Liver (tissue), 9 donors: ENCODE data around the gene ALDH1A2. TPM values are rescaled to one million over a fixed set of nuclear protein-coding genes. Genes with fewer than 3 reads are reported as not detected.

Experiments used
- DNase-seq: peaks from one replicate; pipeline ENCODE4 v3.0.0-alpha.2; 2017; ENCODE audit warnings: low spot score
- H3K27ac ChIP-seq, 2 donors: one replicate each; pipeline ENCODE4 v1.7.0; 2013; ENCODE audit warnings: inconsistent platforms in 2 of 2, low read length in 2 of 2, control low read depth in 1 of 2, low read depth in 1 of 2, mild to moderate bottlenecking in 1 of 2
- H3K27me3 ChIP-seq, 4 donors: one replicate each; pipeline versions ENCODE4 v1.6.1 to v1.7.0; 2013; ENCODE audit warnings: low read length in 3 of 4, inconsistent platforms in 1 of 4, mild to moderate bottlenecking in 1 of 4, moderate library complexity in 1 of 4; ENCODE audit not compliant: control insufficient read depth in 4 of 4, insufficient read depth in 4 of 4
- H3K36me3 ChIP-seq, 4 donors: one replicate each; pipeline versions ENCODE4 v1.6.1 to v1.7.0; 2013; ENCODE audit warnings: low read length in 3 of 4, mild to moderate bottlenecking in 3 of 4, low read depth in 1 of 4, moderate library complexity in 1 of 4; ENCODE audit not compliant: control insufficient read depth in 4 of 4, insufficient read depth in 3 of 4
- H3K4me1 ChIP-seq, 4 donors: one replicate each; pipeline versions ENCODE4 v1.6.1 to v1.7.0; 2013; ENCODE audit warnings: low read length in 3 of 4, mild to moderate bottlenecking in 3 of 4, moderate library complexity in 1 of 4; ENCODE audit not compliant: control insufficient read depth in 4 of 4, insufficient read depth in 4 of 4
- H3K4me3 ChIP-seq, 3 donors: one replicate each; pipeline versions ENCODE4 v1.6.1 to v1.7.0; 2013; ENCODE audit warnings: low read length in 3 of 3, control low read depth in 1 of 3, low read depth in 1 of 3, mild to moderate bottlenecking in 1 of 3
- H3K9ac ChIP-seq, 2 donors: one replicate each; pipeline ENCODE4 v1.7.0; 2013; ENCODE audit warnings: low read length in 2 of 2, mild to moderate bottlenecking in 2 of 2, moderate library complexity in 2 of 2, control low read depth in 1 of 2, low read depth in 1 of 2
- H3K9me3 ChIP-seq, 4 donors: one replicate each; pipeline versions ENCODE4 v1.6.1 to v1.7.0; 2013; ENCODE audit warnings: low read length in 3 of 4; ENCODE audit not compliant: control insufficient read depth in 4 of 4
- ATF3 ChIP-seq: IDR thresholded peaks from 2 replicates; pipeline ENCODE4 v1.6.1; 2016; ENCODE audit warnings: antibody characterized with exemption
- CTCF ChIP-seq: fragments of 150-350 bp; IDR thresholded peaks from 2 replicates; pipeline ENCODE4 v1.5.1; 2017; ENCODE audit warnings: improper control_type of control experiment, low read depth, low read length; ENCODE audit not compliant: missing input control
- FOXA1 ChIP-seq: IDR thresholded peaks from 2 replicates; pipeline ENCODE4 v1.6.1; 2016; ENCODE audit warnings: antibody characterized with exemption
- FOXA2 ChIP-seq: IDR thresholded peaks from 2 replicates; pipeline ENCODE4 v1.6.1; 2016; ENCODE audit warnings: antibody characterized with exemption
- HNF4A ChIP-seq, 2 donors: conservative IDR thresholded peaks; 2 replicates each; pipeline ENCODE4 v1.6.1; 2016; ENCODE audit warnings: antibody characterized with exemption in 2 of 2, mild to moderate bottlenecking in 2 of 2
- JUND ChIP-seq, 2 donors: IDR thresholded peaks; 2 replicates each; pipeline ENCODE4 v1.6.1; 2016; ENCODE audit warnings: antibody characterized with exemption in 2 of 2
- MAX ChIP-seq: IDR thresholded peaks from 2 replicates; pipeline ENCODE4 v1.6.1; 2016; ENCODE audit warnings: antibody characterized with exemption
- NR2F2 ChIP-seq: IDR thresholded peaks from 2 replicates; pipeline ENCODE4 v1.6.1; 2016; ENCODE audit warnings: antibody characterized with exemption
- RAD21 ChIP-seq, 2 donors: IDR thresholded peaks; 2 replicates each; pipeline ENCODE4 v1.6.1; 2016; ENCODE audit warnings: antibody characterized with exemption in 2 of 2, mild to moderate bottlenecking in 2 of 2
- REST ChIP-seq: IDR thresholded peaks from 2 replicates; pipeline ENCODE4 v1.6.1; 2016; ENCODE audit warnings: antibody characterized with exemption, mild to moderate bottlenecking
- RXRA ChIP-seq, 2 donors: IDR thresholded peaks; 2 replicates each; pipeline ENCODE4 v1.6.1; 2017 to 2018; ENCODE audit warnings: antibody characterized with exemption in 2 of 2, mild to moderate bottlenecking in 1 of 2
- SP1 ChIP-seq: IDR thresholded peaks from 2 replicates; pipeline ENCODE4 v1.6.1; 2018; ENCODE audit warnings: antibody characterized with exemption, mild to moderate bottlenecking
- TAF1 ChIP-seq: conservative IDR thresholded peaks from 2 replicates; pipeline ENCODE4 v1.6.1; 2016; ENCODE audit warnings: antibody characterized with exemption, mild to moderate bottlenecking
- YY1 ChIP-seq: IDR thresholded peaks from 2 replicates; pipeline ENCODE4 v1.6.1; 2016; ENCODE audit warnings: antibody characterized with exemption, mild to moderate bottlenecking
- ZBTB33 ChIP-seq: IDR thresholded peaks from 2 replicates; pipeline ENCODE4 v1.6.1; 2016; ENCODE audit warnings: antibody characterized with exemption
- WGBS: extraction: QIAGEN DNeasy Blood & Tissue Kit; methylation state at CpG from one replicate; pipeline ENCODE4 v1.1.7; 2013; 5-methylcytosine and 5-hydroxymethylcytosine counted together
- polyA plus RNA-seq, 2 donors: library from polyadenylated mRNA; stranded (reverse) in 1 of 2; unstranded in 1 of 2; fragments of 200-250 nt in 1 of 2; fragments of >200 nt in 1 of 2; fragmentation: Nextera tagmentation in 1 of 2; extraction: Ambion mirVana in 1 of 2; gene quantifications; one replicate each; pipeline versions ENCODE4 v1.2.1 to v1.2.3, GENCODE V29; 2013 to 2015
- total RNA-seq, 2 donors: library from RNA; depleted of rRNA; stranded (reverse); fragments of >200 nt; gene quantifications; one replicate each; pipeline ENCODE4 v1.2.3, GENCODE V29; 2014
- donor health status: healthy.
- donor health status: healthy.
- donor health status: healthy.
- donor health status: healthy.
- donor health status: healthy.

Gene ALDH1A2
- total and polyA plus RNA-seq, 4 donors = 1.2 to 22.7 (median 14.0) TPM

GRCh38 chr15:58014470-58014869, 51.0 kb downstream of the ALDH1A2 start (continued):
- no peak for TF ChIP-seq CTCF

GRCh38 chr15:58014040-58014439, 51.5 kb downstream of the ALDH1A2 start:
- WGBS = 66% methylated on average over 4 of the region's 4 CpGs
- TF ChIP-seq RXRA (IDR thresholded peaks at IDR 0.05) = no peak
- no peak for TF ChIP-seq YY1
- TF ChIP-seq JUND (IDR thresholded peaks at IDR 0.05) = no peak
- no peak for TF ChIP-seq FOXA2
- TF ChIP-seq ATF3 = no peak
- TF ChIP-seq FOXA1 = no peak
- no peak for TF ChIP-seq RAD21 (IDR thresholded peaks at IDR 0.05)
- TF ChIP-seq SP1 = no peak
- no peak for TF ChIP-seq REST
- no peak overlapping the region for H3K27ac ChIP-seq

GRCh38 chr15:58010983-58011382, 54.5 kb downstream of the ALDH1A2 start:
- Histone ChIP-seq H3K9ac (no peak overlapping the region), H3K4me1 (no peaks in the 10 kb centered on the region), H3K9me3 (peaks cover 0 to 2% (median 0%) of the 10 kb centered on the region in 4 donors), H3K27me3 (no peaks in the 10 kb centered on the region), H3K27ac (no peak overlapping the region), H3K36me3 (no peaks in the 10 kb centered on the region), H3K4me3 (no peak overlapping the region)
- no peak for DNase-seq
- 89% methylated on average over 2 of the region's 2 CpGs for WGBS
- no peak for TF ChIP-seq CTCF
- TF ChIP-seq ZBTB33 = no peak
- TF ChIP-seq JUND (IDR thresholded peaks at IDR 0.05) = no peak
- no peak for TF ChIP-seq REST
- no peak for TF ChIP-seq TAF1
- TF ChIP-seq SP1 = no peak
- no peak for TF ChIP-seq FOXA2
- TF ChIP-seq MAX = no peak
- TF ChIP-seq NR2F2 = no peak
- no peak for TF ChIP-seq FOXA1
- TF ChIP-seq RXRA (IDR thresholded peaks at IDR 0.05) = no peak
- no peak for TF ChIP-seq ATF3
- no peak for TF ChIP-seq HNF4A (conservative IDR thresholded peaks at IDR 0.05)
- no peak for TF ChIP-seq RAD21 (IDR thresholded peaks at IDR 0.05)

More at GRCh38 chr15:58014040-58014439, 51.5 kb downstream of the ALDH1A2 start:
- Histone ChIP-seq H3K9ac (no peak overlapping the region), H3K4me1 (no peaks in the 10 kb centered on the region), H3K9me3 (no peaks in the 10 kb centered on the region), H3K27me3 (no peaks in the 10 kb centered on the region), H3K4me3 (no peak overlapping the region), H3K36me3 (no peaks in the 10 kb centered on the region)
- no peak for DNase-seq
